A549 (cell line): ENCODE measurements around the gene PITPNC1. TPM values are rescaled to one million over a fixed set of nuclear protein-coding genes. Genes with fewer than 3 reads are reported as not detected.
A peak's percentile ranks its signal among the peaks of the same experiment; 100 is the strongest.
"Not testable (repeated sequence)": the region's sequence is repeated elsewhere in the genome, so short reads cannot be mapped to it uniquely, and the experiment has no call there.

Experiments used
- ATAC-seq, 2 experiments: fragments of 200-7000 bp in 1 of 2; fragments of >200 bp in 1 of 2; cut with Nextera tagmentation in 1 of 2; cut with Tn5 transposase in 1 of 2; 3 replicates each; pipeline versions ENCODE4 v1.8.0 to v1.9.1; 2018 to 2020; ENCODE audit warnings: mild to moderate bottlenecking in 1 of 2, moderate library complexity in 1 of 2
- CTCF ChIA-PET: fragments of 300-600 bp; sonication (Branson Sonifier 250); formaldehyde crosslinking; extraction: SDS; loops from one replicate; lab custom pipeline; 2021; ENCODE audit warnings: antibody characterized with exemption, inconsistent platforms; lab: Yijun Ruan, JAX
- POLR2A ChIA-PET: fragments of 350-600 bp; formaldehyde crosslinking; extraction: SDS; loops from one replicate; lab custom pipeline; 2021; ENCODE audit warnings: antibody characterized with exemption, inconsistent platforms; lab: Yijun Ruan, JAX
- DNase-seq, 2 experiments: peaks; one replicate each; pipeline versions ENCODE4 v3.0.0 to v3.0.0-alpha.2; 2011 to 2016; ENCODE audit warnings: low read depth in 1 of 2, low spot score in 1 of 2
- FAIRE-seq: peaks from 2 replicates; lab custom pipeline; 2011; peaks lifted over from hg19 to GRCh38; lab: Jason Lieb, UNC
- H3K27ac ChIP-seq, 2 experiments: fragments of >200 bp; sonication (Bioruptor Twin); formaldehyde crosslinking; 3 replicates each; pipeline ENCODE4 v1.5.1; 2016 to 2017
- H3K4me1 ChIP-seq: fragments of >200 bp; sonication (Bioruptor Twin); formaldehyde crosslinking; 3 replicates; pipeline ENCODE4 v1.6.1; 2016
- H3K4me2 ChIP-seq: fragments of >200 bp; sonication (Bioruptor Twin); formaldehyde crosslinking; 3 replicates; pipeline ENCODE4 v1.6.1; 2016
- H3K4me3 ChIP-seq: fragments of >200 bp; sonication (Bioruptor Twin); formaldehyde crosslinking; 3 replicates; pipeline ENCODE4 v1.5.1; 2016
- H3K9me3 ChIP-seq: fragments of >200 bp; sonication (Bioruptor Twin); formaldehyde crosslinking; 3 replicates; pipeline ENCODE4 v1.6.1; 2016
- ESRRA ChIP-seq: fragments of 150-350 bp; IDR thresholded peaks from 2 replicates; pipeline ENCODE4 v1.6.1; 2014; ENCODE audit warnings: mild to moderate bottlenecking, low read length, borderline replicate concordance
- FOSB ChIP-seq: fragments of 250-450 bp; sonication (Bioruptor Pico); IDR thresholded peaks from 2 replicates; pipeline ENCODE4 v1.5.0; 2020; ENCODE audit warnings: mild to moderate bottlenecking, moderate library complexity
- FOSL2 ChIP-seq, 2 experiments: fragments of 450-650 bp in 1 of 2; fragments of >200 bp in 1 of 2; sonication (Bioruptor Twin) in 1 of 2; formaldehyde crosslinking; IDR thresholded peaks; 2 replicates each; pipeline versions ENCODE4 v1.5.0 to v1.6.1; 2016 to 2020; ENCODE audit warnings: mild to moderate bottlenecking in 1 of 2, moderate library complexity in 1 of 2
- GATA3 ChIP-seq: IDR thresholded peaks from 2 replicates; pipeline ENCODE4 v1.6.1; 2012; ENCODE audit warnings: borderline replicate concordance
- JUN ChIP-seq, 2 experiments: fragments of >200 bp; sonication (Bioruptor Twin); formaldehyde crosslinking; IDR thresholded peaks; 2 replicates in 1 of 2; 3 replicates in 1 of 2; pipeline ENCODE4 v1.6.1; 2016 to 2017
- KDM1A ChIP-seq: fragments of 200-600 bp; sonication (generic); IDR thresholded peaks from 2 replicates; pipeline ENCODE4 v1.6.1; 2016; ENCODE audit warnings: low read depth, mild to moderate bottlenecking
- MAFK ChIP-seq: fragments of 450-650 bp; IDR thresholded peaks from 2 replicates; pipeline ENCODE4 v1.6.1; 2014; ENCODE audit not compliant: partially characterized antibody
- NPAS2 ChIP-seq: fragments of 250-450 bp; sonication (Bioruptor Pico); IDR thresholded peaks from 2 replicates; pipeline ENCODE4 v1.8.0; 2022; ENCODE audit warnings: mild to moderate bottlenecking, moderate library complexity, borderline replicate concordance
- PHF8 ChIP-seq: fragments of 200-600 bp; sonication (generic); IDR thresholded peaks from 2 replicates; pipeline ENCODE4 v1.6.1; 2016; ENCODE audit warnings: low read depth, mild to moderate bottlenecking, antibody characterized with exemption, moderate library complexity, borderline replicate concordance
- POLR2AphosphoS2 ChIP-seq: conservative IDR thresholded peaks from 2 replicates; pipeline ENCODE4 v1.6.1; 2012; ENCODE audit warnings: low read length, improper control_type of control experiment, inconsistent platforms
- RARB ChIP-seq: fragments of 250-450 bp; sonication (Bioruptor Pico); IDR thresholded peaks from 2 replicates; pipeline ENCODE4 v1.8.0; 2021; ENCODE audit warnings: mild to moderate bottlenecking, moderate library complexity
- TP53 ChIP-seq: fragments of 250-450 bp; sonication (Bioruptor Pico); IDR thresholded peaks from 2 replicates; pipeline ENCODE4 v1.5.0; 2021; ENCODE audit warnings: mild to moderate bottlenecking, moderate library complexity
- ZFP36 ChIP-seq: fragments of 450-650 bp; IDR thresholded peaks from 2 replicates; pipeline ENCODE4 v1.6.1; 2014; ENCODE audit warnings: borderline replicate concordance; ENCODE audit not compliant: partially characterized antibody
- WGBS: methylation state at CpG from one replicate; pipeline ENCODE4 v1.1.6; 2017; ENCODE audit errors: missing lambda C conversion rate; 5-methylcytosine and 5-hydroxymethylcytosine counted together
- polyA plus RNA-seq, 4 experiments: library from polyadenylated mRNA; depleted of rRNA in 3 of 4; stranded (reverse); fragments of >200 nt; fragmentation: RNase III in 1 of 4; extraction: RNeasy Plus Mini Kit Qiagen cat#74134 plus additional on column Dnase treatment in 1 of 4; gene quantifications; 2 replicates in 3 of 4; 3 replicates in 1 of 4; pipeline ENCODE4 v1.2.3, GENCODE V29; 2011 to 2017
- TF ChIP-seq, protein P1 (sequence below): fragments of >200 bp; sonication (Bioruptor Twin); formaldehyde crosslinking; IDR thresholded peaks from 3 replicates; pipeline ENCODE4 v1.5.1; 2016
- TF ChIP-seq, protein P2 (sequence below): fragments of >200 bp; sonication (Bioruptor Twin); formaldehyde crosslinking; IDR thresholded peaks from 2 replicates; pipeline ENCODE4 v1.6.1; 2016
- TF ChIP-seq, protein P3 (sequence below): IDR thresholded peaks from 2 replicates; pipeline ENCODE4 v1.6.1; 2012; ENCODE audit warnings: low read depth, borderline replicate concordance

The PITPNC1 gene
- polyA plus RNA-seq, 2 of the 4 experiments (the other 2 are of a cell fraction) = 3.7 to 11.2 TPM

DNA sequence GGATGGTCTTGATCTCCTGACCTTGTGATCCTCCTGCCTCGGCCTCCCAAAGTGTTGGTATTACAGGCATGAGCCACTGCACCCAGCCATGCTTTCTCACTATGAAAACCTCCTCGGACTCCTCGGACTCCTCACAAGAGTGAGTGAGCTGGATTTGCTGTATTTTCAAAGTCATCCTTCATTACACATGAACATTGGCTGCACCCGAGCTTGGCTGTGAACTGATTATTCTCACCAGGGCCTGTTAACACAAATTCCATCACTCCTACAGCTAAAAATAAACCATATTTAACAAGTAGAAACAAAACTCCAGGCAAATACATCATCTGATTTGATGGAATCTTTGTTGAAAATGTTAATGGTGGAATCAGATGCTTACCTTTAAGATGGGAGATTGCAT is 50.3 kb downstream of the PITPNC1 start:
- ChIA-PET CTCF (interaction anchor here (0.7 to 0.9 kb wide), 2 partner anchors 41 to 49 kb away, joined by 3 read pairs; no protein-coding TSS in a partner anchor), POLR2A (no interaction called here)
- ATAC-seq (no peak), DNase-seq (no peak), FAIRE-seq (no peak)
- H3K4me2 ChIP-seq = no peak overlapping the region
- no peaks in the 10 kb centered on the region for H3K9me3 ChIP-seq
- peaks cover 22% of the 10 kb centered on the region for H3K4me1 ChIP-seq
- WGBS = 85% methylated on average over 4 of the region's 4 CpGs
- no peak overlapping the region for H3K4me3 ChIP-seq
- no peak overlapping the region for H3K27ac ChIP-seq
- TF ChIP-seq NPAS2 (CRISPR knock-in tag) (no peak), FOSB (CRISPR knock-in tag) (no peak), ZFP36 (no peak), JUN (IDR thresholded peaks at IDR 0.05) (no peak), ESRRA (no peak), KDM1A (no peak), POLR2AphosphoS2 (no peak)
- TF ChIP-seq, protein P1, sequence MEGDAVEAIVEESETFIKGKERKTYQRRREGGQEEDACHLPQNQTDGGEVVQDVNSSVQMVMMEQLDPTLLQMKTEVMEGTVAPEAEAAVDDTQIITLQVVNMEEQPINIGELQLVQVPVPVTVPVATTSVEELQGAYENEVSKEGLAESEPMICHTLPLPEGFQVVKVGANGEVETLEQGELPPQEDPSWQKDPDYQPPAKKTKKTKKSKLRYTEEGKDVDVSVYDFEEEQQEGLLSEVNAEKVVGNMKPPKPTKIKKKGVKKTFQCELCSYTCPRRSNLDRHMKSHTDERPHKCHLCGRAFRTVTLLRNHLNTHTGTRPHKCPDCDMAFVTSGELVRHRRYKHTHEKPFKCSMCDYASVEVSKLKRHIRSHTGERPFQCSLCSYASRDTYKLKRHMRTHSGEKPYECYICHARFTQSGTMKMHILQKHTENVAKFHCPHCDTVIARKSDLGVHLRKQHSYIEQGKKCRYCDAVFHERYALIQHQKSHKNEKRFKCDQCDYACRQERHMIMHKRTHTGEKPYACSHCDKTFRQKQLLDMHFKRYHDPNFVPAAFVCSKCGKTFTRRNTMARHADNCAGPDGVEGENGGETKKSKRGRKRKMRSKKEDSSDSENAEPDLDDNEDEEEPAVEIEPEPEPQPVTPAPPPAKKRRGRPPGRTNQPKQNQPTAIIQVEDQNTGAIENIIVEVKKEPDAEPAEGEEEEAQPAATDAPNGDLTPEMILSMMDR = no peak
- TF ChIP-seq, protein P2, sequence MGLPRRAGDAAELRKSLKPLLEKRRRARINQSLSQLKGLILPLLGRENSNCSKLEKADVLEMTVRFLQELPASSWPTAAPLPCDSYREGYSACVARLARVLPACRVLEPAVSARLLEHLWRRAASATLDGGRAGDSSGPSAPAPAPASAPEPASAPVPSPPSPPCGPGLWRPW = no peak
- TF ChIP-seq, protein P3, sequence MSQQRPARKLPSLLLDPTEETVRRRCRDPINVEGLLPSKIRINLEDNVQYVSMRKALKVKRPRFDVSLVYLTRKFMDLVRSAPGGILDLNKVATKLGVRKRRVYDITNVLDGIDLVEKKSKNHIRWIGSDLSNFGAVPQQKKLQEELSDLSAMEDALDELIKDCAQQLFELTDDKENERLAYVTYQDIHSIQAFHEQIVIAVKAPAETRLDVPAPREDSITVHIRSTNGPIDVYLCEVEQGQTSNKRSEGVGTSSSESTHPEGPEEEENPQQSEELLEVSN = no peak

DNA sequence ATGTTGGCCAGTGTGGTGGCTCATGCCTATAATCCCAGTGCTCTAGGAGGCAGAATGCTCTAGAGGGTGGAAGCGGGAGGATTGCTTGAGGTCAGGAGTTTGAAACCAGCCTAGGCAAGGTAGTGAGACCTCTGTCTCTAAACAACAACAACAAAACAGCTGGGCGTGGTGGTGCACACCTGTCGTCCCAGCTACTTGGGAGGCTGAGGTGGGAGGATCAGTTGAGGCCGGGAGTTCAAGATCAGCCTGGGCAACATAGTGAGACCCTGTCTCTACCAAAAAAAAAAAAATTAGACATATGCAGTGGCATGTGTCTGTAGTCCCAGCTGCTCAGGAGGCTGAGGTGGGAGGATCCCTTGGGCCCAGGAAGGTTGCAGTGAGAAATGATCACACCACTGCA is 53.4 kb downstream of the PITPNC1 start:
- not testable (repeated sequence) for H3K4me2 ChIP-seq

DNA sequence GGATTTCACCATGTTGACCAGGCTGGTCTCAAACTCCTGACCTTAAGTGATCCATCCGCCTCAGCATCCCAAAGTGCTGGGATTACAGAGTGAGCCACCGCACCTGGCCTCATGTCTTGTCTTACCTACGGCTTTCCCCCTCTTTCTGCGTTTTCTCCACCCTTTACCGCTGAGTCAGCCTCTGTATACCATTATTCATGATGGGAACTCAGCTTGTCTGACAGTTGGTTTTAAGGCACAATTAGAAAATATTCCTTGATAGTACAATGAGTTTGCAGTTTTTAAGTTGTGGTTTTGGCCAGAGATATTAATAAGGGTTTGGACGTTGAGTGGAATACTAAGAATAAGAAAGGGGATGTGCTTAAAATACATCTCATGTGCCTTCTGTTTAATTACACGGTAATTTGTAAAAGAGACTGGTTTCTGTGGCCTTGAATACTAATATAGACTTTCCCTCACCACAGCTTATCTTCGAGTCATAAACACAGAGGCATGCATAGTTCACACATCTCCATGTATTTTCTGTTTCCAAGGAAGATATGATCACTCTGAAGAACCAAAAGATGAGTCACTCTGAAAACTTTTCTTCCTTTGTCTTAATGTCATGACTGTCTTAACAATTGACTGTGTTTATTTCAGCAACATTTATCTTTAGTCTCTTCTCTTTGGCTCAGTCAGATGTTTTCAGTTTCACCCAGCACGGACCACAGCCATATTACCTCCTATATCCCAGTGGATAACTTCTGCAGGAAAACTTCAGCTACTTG is 54.4 kb downstream of the PITPNC1 start:
- Histone ChIP-seq H3K9me3 (no peaks in the 10 kb centered on the region), H3K27ac (peak overlapping the region in 1 of 2 experiments; percentile 58; a peak in 4 of 6 replicates), H3K4me2 (peak overlapping the region; percentile 26), H3K4me3 (no peak overlapping the region), H3K4me1 (peaks cover 10% of the 10 kb centered on the region)
- peak; percentile 72 to 80; a peak in 5 of 6 replicates for ATAC-seq
- CTCF ChIA-PET = interaction anchor here (0.8 to 4.9 kb wide), 10 partner anchors 9 to 257 kb away, joined by 3 to 30 read pairs (median 4); no protein-coding TSS in a partner anchor
- no peak for FAIRE-seq
- peak; percentile 45 to 61 for DNase-seq
- TF ChIP-seq, protein P1 = no peak
- TF ChIP-seq RARB (no peak), PHF8 (no peak), FOSL2 (IDR thresholded peaks at IDR 0.05) (0 out of 2 replicates have a peak, but pooled peaks have one; percentile 26), FOSL2 (CRISPR knock-in tag; IDR thresholded peaks at IDR 0.05) (peak; percentile 87), MAFK (peak; percentile 94), TP53 (no peak), GATA3 (peak; percentile 26; the same call in 1 of the 2 replicates)
- WGBS = 63% methylated on average over 9 of the region's 9 CpGs
- POLR2A ChIA-PET = no interaction called here

More for the DNA sequence above, 53.4 kb downstream of the PITPNC1 start:
- DNase-seq, POLR2A ChIA-PET, ATAC-seq, H3K27ac ChIP-seq, H3K4me3 ChIP-seq, FAIRE-seq, H3K9me3 ChIP-seq: not testable (repeated sequence)
- H3K4me1 ChIP-seq = peaks cover 10% of the 10 kb centered on the region
- WGBS = 93% methylated on average over 4 of the region's 4 CpGs
- CTCF ChIA-PET = interaction anchor here (1.1 to 4.9 kb wide), 4 partner anchors 33 to 260 kb away, joined by 3 to 30 read pairs (median 9); no protein-coding TSS in a partner anchor
